B cell (primary cell): ENCODE results near the gene HSBP1. TPM values are rescaled to one million over a fixed set of nuclear protein-coding genes. Genes with fewer than 3 reads are reported as not detected.

Experiments
- ATAC-seq: fragments of 200-7000 bp; cut with Tn5 transposase; one replicate; pipeline ENCODE4 v1.10.0; 2021; ENCODE audit warnings: low read depth, mild to moderate bottlenecking, moderate number of reproducible peaks, moderate library complexity
- CTCF ChIA-PET: fragments of 350-600 bp; sonication (Branson Sonifier 250); formaldehyde crosslinking; loops from one replicate; lab custom pipeline; 2021; ENCODE audit warnings: antibody characterized with exemption, inconsistent platforms; lab: Charles Lee
- POLR2A ChIA-PET: fragments of 350-600 bp; sonication (Branson Sonifier 250); formaldehyde crosslinking; loops from one replicate; lab custom pipeline; 2021; ENCODE audit warnings: antibody characterized with exemption; lab: Charles Lee
- DNase-seq: peaks from one replicate; pipeline ENCODE4 v3.0.0; 2013
- H2AFZ ChIP-seq: 2 replicates; pipeline ENCODE4 v1.6.1; 2012; ENCODE audit warnings: mild to moderate bottlenecking, low read depth, low read length; ENCODE audit not compliant: insufficient read depth, poor library complexity, severe bottlenecking
- H3K27ac ChIP-seq, 2 donors: 1 replicate in 1 of 2; 2 replicates in 1 of 2; pipeline ENCODE4 v1.5.1; 2012 to 2013; ENCODE audit warnings: low read length in 2 of 2, mild to moderate bottlenecking in 2 of 2, moderate library complexity in 1 of 2
- H3K27me3 ChIP-seq, 4 experiments: fragments of 200-600 bp in 1 of 4; sonication (generic) in 1 of 4; replicated peaks in 1 of 4; 1 replicate in 2 of 4; 2 replicates in 2 of 4; pipeline versions ENCODE4 v1.6.1 to v1.7.0; 2013 to 2016; ENCODE audit warnings: low read length in 3 of 4, mild to moderate bottlenecking in 2 of 4, mixed read lengths in 1 of 4, moderate library complexity in 1 of 4; ENCODE audit not compliant: insufficient read depth in 4 of 4, control insufficient read depth in 3 of 4; ENCODE audit errors: control extremely low read depth in 1 of 4
- H3K36me3 ChIP-seq, 2 experiments: replicated peaks in 1 of 2; 1 replicate in 1 of 2; 2 replicates in 1 of 2; pipeline versions ENCODE4 v1.6.1 to v1.7.1; 2013; ENCODE audit warnings: low read length in 1 of 2; ENCODE audit not compliant: insufficient read depth in 2 of 2, control insufficient read depth in 1 of 2; ENCODE audit errors: control extremely low read depth in 1 of 2, extremely low read depth in 1 of 2
- H3K4me1 ChIP-seq, 2 donors: fragments of 200-600 bp in 1 of 2; sonication (generic) in 1 of 2; 1 replicate in 1 of 2; 2 replicates in 1 of 2; pipeline versions ENCODE4 v1.5.1 to v1.6.1; 2013 to 2017; ENCODE audit warnings: low read length in 2 of 2; ENCODE audit not compliant: control insufficient read depth in 2 of 2, insufficient read depth in 2 of 2
- H3K4me2 ChIP-seq: replicated peaks from 2 replicates; pipeline ENCODE3; 2012; ENCODE audit warnings: mild to moderate bottlenecking, low read depth, low read length; ENCODE audit not compliant: poor library complexity, severe bottlenecking
- H3K4me3 ChIP-seq, 5 experiments: fragments of 200-600 bp in 1 of 5; sonication (generic) in 1 of 5; 1 replicate in 3 of 5; 2 replicates in 2 of 5; pipeline versions ENCODE4 v1.5.1 to v1.7.0; 2011 to 2016; ENCODE audit warnings: low read length in 4 of 5, mild to moderate bottlenecking in 4 of 5, low read depth in 2 of 5, control low read depth in 1 of 5, moderate library complexity in 1 of 5; ENCODE audit not compliant: insufficient read depth in 1 of 5; ENCODE audit errors: control extremely low read depth in 1 of 5, extremely low read depth in 1 of 5
- H3K79me2 ChIP-seq: fragments of 200-600 bp; sonication (generic); one replicate; pipeline ENCODE4 v1.6.0; 2016; ENCODE audit warnings: low read length; ENCODE audit not compliant: control insufficient read depth, insufficient read depth
- H3K9ac ChIP-seq: fragments of 200-600 bp; sonication (generic); 2 replicates; pipeline ENCODE4 v1.6.1; 2017; ENCODE audit warnings: mild to moderate bottlenecking, low read length, moderate library complexity
- H3K9me3 ChIP-seq, 3 donors: one replicate each; pipeline versions ENCODE4 v1.6.1 to v1.7.1; 2013; ENCODE audit warnings: low read length in 2 of 3; ENCODE audit not compliant: control insufficient read depth in 2 of 3, insufficient read depth in 1 of 3; ENCODE audit errors: control extremely low read depth in 1 of 3
- H4K20me1 ChIP-seq: 2 replicates; pipeline ENCODE4 v1.6.0; 2012; ENCODE audit warnings: mild to moderate bottlenecking, low read length; ENCODE audit not compliant: insufficient read depth, control insufficient read depth, poor library complexity, severe bottlenecking
- H3K27ac Mint-ChIP-seq: one replicate; pipeline ENCODE4 v1.8.0; 2021; ENCODE audit warnings: mixed read lengths
- H3K27me3 Mint-ChIP-seq: one replicate; pipeline ENCODE4 v1.8.0; 2021; ENCODE audit warnings: mixed read lengths
- H3K4me1 Mint-ChIP-seq: one replicate; pipeline ENCODE4 v1.8.0; 2021; ENCODE audit warnings: mixed read lengths
- H3K4me3 Mint-ChIP-seq: one replicate; pipeline ENCODE4 v1.8.0; 2021; ENCODE audit warnings: mixed read lengths
- H3K9me3 Mint-ChIP-seq: one replicate; pipeline ENCODE4 v1.8.0; 2022; ENCODE audit warnings: mixed read lengths; ENCODE audit not compliant: insufficient read depth
- EZH2 ChIP-seq: IDR thresholded peaks from 2 replicates; pipeline ENCODE4 v1.6.1; 2012; ENCODE audit warnings: borderline replicate concordance, low read depth, mild to moderate bottlenecking, moderate library complexity, low read length; ENCODE audit not compliant: insufficient read depth, poor library complexity, severe bottlenecking
- WGBS: methylation state at CpG from one replicate; pipeline ENCODE4 v1.1.5; 2013; ENCODE audit warnings: missing lambda C conversion rate; ENCODE audit not compliant: insufficient coverage; 5-methylcytosine and 5-hydroxymethylcytosine counted together
- intact Hi-C: fragments of 100-400 bp; cut with micrococcal nuclease; formaldehyde crosslinking; loops from one replicate; pipeline ENCODE4 v1.10.0; 2022
- polyA minus RNA-seq: library from RNA; depleted of rRNA, polyadenylated mRNA; stranded (reverse); fragments of >200 nt; gene quantifications from 2 replicates; pipeline ENCODE4 v1.2.3, GENCODE V29; 2012
- polyA plus RNA-seq: library from polyadenylated mRNA; depleted of rRNA; stranded (reverse); fragments of >200 nt; gene quantifications from 2 replicates; pipeline ENCODE4 v1.2.3, GENCODE V29; 2012
- total RNA-seq, 2 donors: library from RNA; stranded (reverse); fragments of 120-200 nt in 1 of 2; gene quantifications; 1 replicate in 1 of 2; 2 replicates in 1 of 2; pipeline versions ENCODE4 v1.2.3 to v1.2.4, GENCODE V29; 2013 to 2022
- TF ChIP-seq, protein P1 (sequence below): fragments of 200-600 bp; IDR thresholded peaks from one replicate; pipeline ENCODE4 v1.8.0; 2022; ENCODE audit warnings: antibody characterized with exemption, mild to moderate bottlenecking

HSBP1 gene
- total RNA-seq (39.6 and 45.4 TPM in 2 replicates), polyA plus RNA-seq (4.1 and 4.8 TPM in 2 replicates), polyA minus RNA-seq (31.7 and 55.5 TPM in 2 replicates)
- 50.6 TPM for total RNA-seq (2013)

DNA sequence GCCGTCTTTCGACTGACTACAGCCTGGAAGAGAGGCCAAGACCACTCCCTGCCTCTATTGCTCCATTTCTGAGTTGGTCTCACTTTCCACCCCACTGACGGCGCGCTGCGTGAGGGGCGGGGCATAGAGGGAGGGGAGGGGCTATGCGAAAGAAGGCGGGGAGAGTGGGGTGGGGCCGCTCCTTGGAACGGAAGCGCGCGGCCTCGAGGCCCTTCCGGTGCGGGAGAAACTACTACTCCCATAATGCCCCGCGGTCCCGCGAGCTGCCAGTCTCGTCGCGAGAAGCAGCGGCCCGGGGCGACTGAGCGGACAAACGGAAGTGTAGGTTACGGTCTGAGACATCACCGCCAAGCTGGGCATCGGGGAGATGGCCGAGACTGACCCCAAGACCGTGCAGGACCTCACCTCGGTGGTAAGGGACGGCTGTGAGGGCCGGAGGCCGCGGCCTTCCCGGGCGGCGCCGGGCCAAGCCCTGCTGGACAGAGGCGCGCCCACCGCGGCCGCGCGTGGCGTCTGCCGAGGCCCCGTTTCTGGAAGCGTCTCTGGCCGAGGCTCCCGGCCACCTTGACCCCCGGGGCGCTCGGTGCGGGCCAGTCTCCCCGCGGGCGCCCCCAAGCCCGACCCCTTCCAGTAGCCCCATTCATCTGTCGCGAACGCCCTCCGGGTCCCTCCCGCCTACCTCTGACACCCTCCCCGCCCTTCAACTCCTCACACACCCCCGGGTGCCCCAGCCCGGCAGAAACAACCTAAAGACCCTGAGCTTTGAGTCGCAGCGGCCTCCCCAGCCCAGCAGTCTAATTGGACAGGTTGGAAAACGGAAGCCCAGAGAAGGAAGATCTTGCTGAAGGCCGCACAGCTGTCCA is at the start of gene HSBP1:
Gene HSBP1 (plus strand): TSS at position 269 of the 863 bp plus-strand sequence. CDS start 99 bp downstream, at position 368.
- Histone ChIP-seq H3K27me3 (no peaks in the 10 kb centered on the region), H3K4me2 (peak within 1 kb of the TSS; percentile 92), H3K4me1 (peaks cover 50 to 55% of the 10 kb centered on the region in 2 donors), H3K9me3 (peaks cover 0 to 11% (median 0%) of the 10 kb centered on the region in 3 donors), H3K4me3 (peak within 1 kb of the TSS; percentile 62 to 93 (median 83)), H3K9ac (peak within 1 kb of the TSS; percentile 94), H3K27ac (peak within 1 kb of the TSS; percentile 78 to 91), H3K79me2 (peaks cover 55% of the 10 kb centered on the region), H4K20me1 (peaks cover 14% of the 10 kb centered on the region), H2AFZ (peak within 1 kb of the TSS; percentile 99), H3K36me3 (peaks cover 2 to 23% of the 10 kb centered on the region in 2 experiments)
- peak; percentile 93 for DNase-seq
- ChIA-PET POLR2A (interaction anchor here (0.6 to 0.7 kb wide), 2 partner anchors 15 to 92 kb away, joined by 4 to 6 read pairs; no protein-coding TSS in a partner anchor), CTCF (interaction anchor here (0.6 to 2.0 kb wide), 2 partner anchors 17 to 1818 kb away, joined by 4 to 11 read pairs; no protein-coding TSS in a partner anchor)
- no peaks in the 10 kb centered on the region for H3K27me3 Mint-ChIP-seq
- H3K4me1 Mint-ChIP-seq, result peaks cover 62% of the 10 kb centered on the region
- ATAC-seq, result peak; percentile 94
- under 1% methylated on average over 64 of the region's 76 CpGs for WGBS
- peaks cover 2% of the 10 kb centered on the region for H3K9me3 Mint-ChIP-seq
- peak within 1 kb of the TSS; percentile 97 for H3K4me3 Mint-ChIP-seq
- peak within 1 kb of the TSS; percentile 98 for H3K27ac Mint-ChIP-seq
- intact Hi-C loops, result loop anchor here (1.0 to 10.0 kb wide), 10 partner anchors 19 to 1219 kb away; partner anchors contain the start of genes DNAAF1, HSDL1, KIAA0513 and MBTPS1
- TF ChIP-seq, protein P1, sequence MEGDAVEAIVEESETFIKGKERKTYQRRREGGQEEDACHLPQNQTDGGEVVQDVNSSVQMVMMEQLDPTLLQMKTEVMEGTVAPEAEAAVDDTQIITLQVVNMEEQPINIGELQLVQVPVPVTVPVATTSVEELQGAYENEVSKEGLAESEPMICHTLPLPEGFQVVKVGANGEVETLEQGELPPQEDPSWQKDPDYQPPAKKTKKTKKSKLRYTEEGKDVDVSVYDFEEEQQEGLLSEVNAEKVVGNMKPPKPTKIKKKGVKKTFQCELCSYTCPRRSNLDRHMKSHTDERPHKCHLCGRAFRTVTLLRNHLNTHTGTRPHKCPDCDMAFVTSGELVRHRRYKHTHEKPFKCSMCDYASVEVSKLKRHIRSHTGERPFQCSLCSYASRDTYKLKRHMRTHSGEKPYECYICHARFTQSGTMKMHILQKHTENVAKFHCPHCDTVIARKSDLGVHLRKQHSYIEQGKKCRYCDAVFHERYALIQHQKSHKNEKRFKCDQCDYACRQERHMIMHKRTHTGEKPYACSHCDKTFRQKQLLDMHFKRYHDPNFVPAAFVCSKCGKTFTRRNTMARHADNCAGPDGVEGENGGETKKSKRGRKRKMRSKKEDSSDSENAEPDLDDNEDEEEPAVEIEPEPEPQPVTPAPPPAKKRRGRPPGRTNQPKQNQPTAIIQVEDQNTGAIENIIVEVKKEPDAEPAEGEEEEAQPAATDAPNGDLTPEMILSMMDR, result no peak
- TF ChIP-seq EZH2, result no peak
